ENCODE results near the gene RNF43. TPM values are rescaled to one million over a fixed set of nuclear protein-coding genes. Genes with fewer than 3 reads are reported as not detected.

Gene RNF43
- total and polyA plus RNA-seq, 2 of the 13 experiments (the other 11 are each of a cell fraction or from before 2014, with no cell fraction given) = 31.0 to 53.4 TPM

DNA sequence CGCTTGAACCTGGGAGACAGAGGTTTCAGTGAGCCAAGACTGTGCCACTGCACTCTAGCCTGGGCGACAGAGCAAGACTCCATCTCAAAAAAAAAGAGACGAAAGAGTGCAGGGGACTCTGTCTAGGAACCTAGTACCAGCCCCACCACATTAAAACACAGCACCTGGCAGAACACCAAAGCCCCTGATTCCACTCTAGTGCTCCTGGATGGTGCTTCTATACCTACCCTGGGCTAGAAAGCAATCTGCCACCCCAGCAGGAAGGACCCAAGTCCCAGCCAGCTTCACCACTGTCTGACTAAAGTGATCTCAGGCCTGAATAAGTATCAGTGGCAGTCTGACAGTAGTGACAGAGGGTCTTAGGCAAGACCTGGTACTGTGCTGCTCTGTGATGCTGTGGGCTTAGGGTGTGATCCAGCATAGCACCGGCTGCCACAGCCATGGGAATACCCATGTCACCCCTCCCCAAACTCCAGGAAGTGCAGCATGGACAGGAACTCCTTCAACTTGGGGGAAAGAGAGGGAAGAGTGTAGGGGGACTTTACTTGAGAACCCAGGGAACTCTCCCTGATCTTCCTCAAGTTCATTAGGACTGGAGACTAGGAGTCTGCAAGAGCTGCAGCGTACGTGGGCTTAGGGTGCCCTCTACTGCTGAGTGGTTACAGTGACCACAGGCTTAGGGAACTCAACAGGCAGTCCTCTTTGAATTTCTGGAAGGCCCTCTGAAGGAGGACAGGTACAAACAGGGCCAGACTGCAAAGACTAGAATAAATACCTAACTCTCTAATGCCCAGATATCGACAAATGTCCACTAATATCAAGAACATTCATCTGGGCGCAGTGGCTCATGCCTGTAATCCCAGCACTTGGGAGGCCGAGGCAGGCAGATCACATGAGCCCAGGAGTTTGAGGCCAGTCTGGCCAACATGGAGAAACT, 30.0 kb upstream of the RNF43 start (continued):
- TF ChIP-seq, protein P1, sequence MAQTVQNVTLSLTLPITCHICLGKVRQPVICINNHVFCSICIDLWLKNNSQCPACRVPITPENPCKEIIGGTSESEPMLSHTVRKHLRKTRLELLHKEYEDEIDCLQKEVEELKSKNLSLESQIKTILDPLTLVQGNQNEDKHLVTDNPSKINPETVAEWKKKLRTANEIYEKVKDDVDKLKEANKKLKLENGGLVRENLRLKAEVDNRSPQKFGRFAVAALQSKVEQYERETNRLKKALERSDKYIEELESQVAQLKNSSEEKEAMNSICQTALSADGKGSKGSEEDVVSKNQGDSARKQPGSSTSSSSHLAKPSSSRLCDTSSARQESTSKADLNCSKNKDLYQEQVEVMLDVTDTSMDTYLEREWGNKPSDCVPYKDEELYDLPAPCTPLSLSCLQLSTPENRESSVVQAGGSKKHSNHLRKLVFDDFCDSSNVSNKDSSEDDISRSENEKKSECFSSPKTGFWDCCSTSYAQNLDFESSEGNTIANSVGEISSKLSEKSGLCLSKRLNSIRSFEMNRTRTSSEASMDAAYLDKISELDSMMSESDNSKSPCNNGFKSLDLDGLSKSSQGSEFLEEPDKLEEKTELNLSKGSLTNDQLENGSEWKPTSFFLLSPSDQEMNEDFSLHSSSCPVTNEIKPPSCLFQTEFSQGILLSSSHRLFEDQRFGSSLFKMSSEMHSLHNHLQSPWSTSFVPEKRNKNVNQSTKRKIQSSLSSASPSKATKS (CRISPR knock-in tag; IDR thresholded peaks at IDR 0.05) = no peak
- TF ChIP-seq MLLT10 (CRISPR knock-in tag; IDR thresholded peaks at IDR 0.05) (no peak), PITX1 (CRISPR knock-in tag; IDR thresholded peaks at IDR 0.05) (0 out of 2 replicates have a peak, but pooled peaks have one; percentile 22), NCOA2 (CRISPR knock-in tag; IDR thresholded peaks at IDR 0.05) (no peak), WIZ (CRISPR knock-in tag; IDR thresholded peaks at IDR 0.05) (no peak), ZNF850 (CRISPR knock-in tag; conservative IDR thresholded peaks at IDR 0.05) (no peak), RAD21 (CRISPR knock-in tag; IDR thresholded peaks at IDR 0.05) (peak; percentile 98), MIER2 (CRISPR knock-in tag; IDR thresholded peaks at IDR 0.05) (no peak), MTF1 (CRISPR knock-in tag; IDR thresholded peaks at IDR 0.05) (no peak), HNRNPL (IDR thresholded peaks at IDR 0.05; ENCODE audit: low read depth, low read length) (no peak), ELF3 (CRISPR knock-in tag; IDR thresholded peaks at IDR 0.05) (0 out of 2 replicates have a peak, but pooled peaks have one; percentile 51), PPARG (CRISPR knock-in tag; conservative IDR thresholded peaks at IDR 0.05) (peak; percentile 39; the same call in 1 of the 2 replicates), NFE2 (CRISPR knock-in tag; IDR thresholded peaks at IDR 0.05) (no peak), ETV6 (CRISPR knock-in tag; conservative IDR thresholded peaks at IDR 0.05) (no peak), ZMYM4 (CRISPR knock-in tag; IDR thresholded peaks at IDR 0.05) (no peak)
- TF ChIP-seq, protein P2, sequence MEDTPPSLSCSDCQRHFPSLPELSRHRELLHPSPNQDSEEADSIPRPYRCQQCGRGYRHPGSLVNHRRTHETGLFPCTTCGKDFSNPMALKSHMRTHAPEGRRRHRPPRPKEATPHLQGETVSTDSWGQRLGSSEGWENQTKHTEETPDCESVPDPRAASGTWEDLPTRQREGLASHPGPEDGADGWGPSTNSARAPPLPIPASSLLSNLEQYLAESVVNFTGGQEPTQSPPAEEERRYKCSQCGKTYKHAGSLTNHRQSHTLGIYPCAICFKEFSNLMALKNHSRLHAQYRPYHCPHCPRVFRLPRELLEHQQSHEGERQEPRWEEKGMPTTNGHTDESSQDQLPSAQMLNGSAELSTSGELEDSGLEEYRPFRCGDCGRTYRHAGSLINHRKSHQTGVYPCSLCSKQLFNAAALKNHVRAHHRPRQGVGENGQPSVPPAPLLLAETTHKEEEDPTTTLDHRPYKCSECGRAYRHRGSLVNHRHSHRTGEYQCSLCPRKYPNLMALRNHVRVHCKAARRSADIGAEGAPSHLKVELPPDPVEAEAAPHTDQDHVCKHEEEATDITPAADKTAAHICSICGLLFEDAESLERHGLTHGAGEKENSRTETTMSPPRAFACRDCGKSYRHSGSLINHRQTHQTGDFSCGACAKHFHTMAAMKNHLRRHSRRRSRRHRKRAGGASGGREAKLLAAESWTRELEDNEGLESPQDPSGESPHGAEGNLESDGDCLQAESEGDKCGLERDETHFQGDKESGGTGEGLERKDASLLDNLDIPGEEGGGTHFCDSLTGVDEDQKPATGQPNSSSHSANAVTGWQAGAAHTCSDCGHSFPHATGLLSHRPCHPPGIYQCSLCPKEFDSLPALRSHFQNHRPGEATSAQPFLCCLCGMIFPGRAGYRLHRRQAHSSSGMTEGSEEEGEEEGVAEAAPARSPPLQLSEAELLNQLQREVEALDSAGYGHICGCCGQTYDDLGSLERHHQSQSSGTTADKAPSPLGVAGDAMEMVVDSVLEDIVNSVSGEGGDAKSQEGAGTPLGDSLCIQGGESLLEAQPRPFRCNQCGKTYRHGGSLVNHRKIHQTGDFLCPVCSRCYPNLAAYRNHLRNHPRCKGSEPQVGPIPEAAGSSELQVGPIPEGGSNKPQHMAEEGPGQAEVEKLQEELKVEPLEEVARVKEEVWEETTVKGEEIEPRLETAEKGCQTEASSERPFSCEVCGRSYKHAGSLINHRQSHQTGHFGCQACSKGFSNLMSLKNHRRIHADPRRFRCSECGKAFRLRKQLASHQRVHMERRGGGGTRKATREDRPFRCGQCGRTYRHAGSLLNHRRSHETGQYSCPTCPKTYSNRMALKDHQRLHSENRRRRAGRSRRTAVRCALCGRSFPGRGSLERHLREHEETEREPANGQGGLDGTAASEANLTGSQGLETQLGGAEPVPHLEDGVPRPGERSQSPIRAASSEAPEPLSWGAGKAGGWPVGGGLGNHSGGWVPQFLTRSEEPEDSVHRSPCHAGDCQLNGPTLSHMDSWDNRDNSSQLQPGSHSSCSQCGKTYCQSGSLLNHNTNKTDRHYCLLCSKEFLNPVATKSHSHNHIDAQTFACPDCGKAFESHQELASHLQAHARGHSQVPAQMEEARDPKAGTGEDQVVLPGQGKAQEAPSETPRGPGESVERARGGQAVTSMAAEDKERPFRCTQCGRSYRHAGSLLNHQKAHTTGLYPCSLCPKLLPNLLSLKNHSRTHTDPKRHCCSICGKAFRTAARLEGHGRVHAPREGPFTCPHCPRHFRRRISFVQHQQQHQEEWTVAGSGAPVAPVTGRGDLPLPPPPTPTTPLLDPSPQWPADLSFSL (CRISPR knock-in tag; IDR thresholded peaks at IDR 0.05) = no peak
- TF ChIP-seq, protein P3, sequence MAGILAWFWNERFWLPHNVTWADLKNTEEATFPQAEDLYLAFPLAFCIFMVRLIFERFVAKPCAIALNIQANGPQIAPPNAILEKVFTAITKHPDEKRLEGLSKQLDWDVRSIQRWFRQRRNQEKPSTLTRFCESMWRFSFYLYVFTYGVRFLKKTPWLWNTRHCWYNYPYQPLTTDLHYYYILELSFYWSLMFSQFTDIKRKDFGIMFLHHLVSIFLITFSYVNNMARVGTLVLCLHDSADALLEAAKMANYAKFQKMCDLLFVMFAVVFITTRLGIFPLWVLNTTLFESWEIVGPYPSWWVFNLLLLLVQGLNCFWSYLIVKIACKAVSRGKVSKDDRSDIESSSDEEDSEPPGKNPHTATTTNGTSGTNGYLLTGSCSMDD (CRISPR knock-in tag; IDR thresholded peaks at IDR 0.05) = no peak
- TF ChIP-seq, protein P4, sequence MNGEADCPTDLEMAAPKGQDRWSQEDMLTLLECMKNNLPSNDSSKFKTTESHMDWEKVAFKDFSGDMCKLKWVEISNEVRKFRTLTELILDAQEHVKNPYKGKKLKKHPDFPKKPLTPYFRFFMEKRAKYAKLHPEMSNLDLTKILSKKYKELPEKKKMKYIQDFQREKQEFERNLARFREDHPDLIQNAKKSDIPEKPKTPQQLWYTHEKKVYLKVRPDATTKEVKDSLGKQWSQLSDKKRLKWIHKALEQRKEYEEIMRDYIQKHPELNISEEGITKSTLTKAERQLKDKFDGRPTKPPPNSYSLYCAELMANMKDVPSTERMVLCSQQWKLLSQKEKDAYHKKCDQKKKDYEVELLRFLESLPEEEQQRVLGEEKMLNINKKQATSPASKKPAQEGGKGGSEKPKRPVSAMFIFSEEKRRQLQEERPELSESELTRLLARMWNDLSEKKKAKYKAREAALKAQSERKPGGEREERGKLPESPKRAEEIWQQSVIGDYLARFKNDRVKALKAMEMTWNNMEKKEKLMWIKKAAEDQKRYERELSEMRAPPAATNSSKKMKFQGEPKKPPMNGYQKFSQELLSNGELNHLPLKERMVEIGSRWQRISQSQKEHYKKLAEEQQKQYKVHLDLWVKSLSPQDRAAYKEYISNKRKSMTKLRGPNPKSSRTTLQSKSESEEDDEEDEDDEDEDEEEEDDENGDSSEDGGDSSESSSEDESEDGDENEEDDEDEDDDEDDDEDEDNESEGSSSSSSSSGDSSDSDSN (CRISPR knock-in tag; IDR thresholded peaks at IDR 0.05) = no peak
